Pons (tissue), 1 donor: ENCODE results near the gene RCN2.
A peak's percentile ranks its signal among the peaks of the same experiment; 100 is the strongest.

Experiments used
- DNase-seq: peaks from one replicate; pipeline ENCODE4 v3.0.0-alpha.2; 2016; ENCODE audit warnings: low spot score

RCN2 gene

DNA sequence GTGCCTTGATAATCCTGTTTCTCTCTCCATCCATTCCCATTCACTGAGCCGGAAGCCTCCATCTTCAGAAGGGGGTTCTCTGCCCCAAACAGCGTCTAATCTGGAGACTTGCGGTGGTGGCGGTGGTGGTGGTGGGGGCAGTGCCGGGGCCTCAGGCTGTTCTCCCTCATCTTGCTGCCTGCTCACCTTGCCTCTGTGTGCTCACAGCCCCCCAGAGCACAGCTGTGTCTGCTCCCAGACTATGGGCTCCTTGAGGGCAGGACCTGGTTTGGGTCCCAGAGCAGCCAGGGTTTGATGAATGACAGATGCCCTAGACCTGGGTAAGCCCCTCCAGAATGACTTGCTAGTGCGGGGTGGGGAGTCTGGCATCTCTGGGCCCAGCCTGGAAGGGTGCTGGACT is 62.9 kb downstream of the RCN2 start:
- no peak for DNase-seq

DNA sequence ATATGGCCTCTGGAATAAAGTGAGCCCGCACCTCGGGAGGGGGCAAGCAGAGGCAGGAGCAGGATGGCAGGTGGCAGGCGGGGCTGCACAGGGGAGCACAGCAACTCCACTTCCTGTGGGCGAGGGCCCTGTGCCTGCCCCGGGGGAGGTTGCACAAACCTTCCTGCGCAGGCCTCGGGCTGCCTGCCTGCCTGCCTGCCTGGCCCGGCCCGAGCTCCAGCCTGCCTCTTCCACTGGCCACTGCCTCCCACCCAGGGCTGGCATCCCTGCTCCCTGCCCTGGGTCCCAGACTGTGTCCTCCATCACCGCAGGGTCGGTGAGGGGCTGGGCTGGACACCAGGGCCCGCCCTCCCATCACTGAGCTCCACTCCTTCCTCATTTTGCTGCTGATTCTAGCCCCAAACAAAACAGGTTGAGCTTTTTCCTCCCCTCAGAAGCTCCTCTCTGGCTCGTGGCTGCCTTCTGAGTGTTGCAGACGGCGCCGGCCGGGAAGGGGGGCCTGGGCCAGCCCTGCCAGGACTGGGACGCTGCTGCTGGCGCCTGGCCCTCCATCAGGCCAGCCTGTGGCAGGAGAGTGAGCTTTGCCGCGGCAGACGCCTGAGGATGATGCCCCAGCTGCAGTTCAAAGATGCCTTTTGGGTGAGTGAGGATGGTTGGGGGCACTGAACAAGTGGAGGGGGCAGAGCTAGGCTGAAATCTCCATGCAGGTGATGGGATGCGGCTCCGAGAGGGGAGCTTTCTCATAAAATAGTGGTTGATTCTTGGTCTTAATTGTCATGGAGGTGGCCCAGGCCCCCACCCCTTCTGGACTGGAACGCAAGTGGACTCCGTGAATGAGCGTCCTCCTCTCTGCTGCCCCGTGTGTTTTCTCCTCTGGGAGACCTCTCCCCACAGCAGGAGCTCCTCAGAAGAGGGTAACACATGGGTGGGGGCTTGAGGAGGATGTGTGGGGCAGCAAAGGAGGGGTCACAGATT is 63.7 kb downstream of the RCN2 start, which contains the start of gene PSTPIP1:
Gene PSTPIP1, plus strand, starts transcription at position 156 of the 975 bp plus-strand sequence. Its CDS starts 448 bp downstream, at position 604.
- peak; percentile 48 for DNase-seq

DNA sequence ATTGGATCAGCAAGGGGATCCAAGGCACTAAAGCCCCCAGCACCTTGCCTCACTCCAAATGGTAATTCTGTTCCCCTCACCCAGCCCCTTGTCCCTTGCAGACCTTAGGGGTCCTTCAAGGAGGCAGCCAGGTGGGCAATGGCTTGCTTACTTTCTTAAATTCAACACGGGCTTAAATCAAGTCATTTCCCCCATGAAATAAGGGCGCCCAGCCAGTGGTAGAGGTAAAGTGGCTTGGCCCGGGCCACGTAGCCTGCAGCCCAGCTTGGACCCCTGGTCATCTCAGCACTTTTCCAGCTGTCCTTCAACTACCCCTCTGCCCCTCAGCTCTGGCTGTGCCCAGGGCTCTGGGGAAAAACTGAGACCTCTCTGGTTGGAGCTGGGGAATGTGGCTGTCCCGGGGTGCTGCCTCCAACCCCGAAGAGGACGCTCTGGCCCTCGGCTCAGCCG is 64.6 kb downstream of the RCN2 start:
- DNase-seq, result no peak

DNA sequence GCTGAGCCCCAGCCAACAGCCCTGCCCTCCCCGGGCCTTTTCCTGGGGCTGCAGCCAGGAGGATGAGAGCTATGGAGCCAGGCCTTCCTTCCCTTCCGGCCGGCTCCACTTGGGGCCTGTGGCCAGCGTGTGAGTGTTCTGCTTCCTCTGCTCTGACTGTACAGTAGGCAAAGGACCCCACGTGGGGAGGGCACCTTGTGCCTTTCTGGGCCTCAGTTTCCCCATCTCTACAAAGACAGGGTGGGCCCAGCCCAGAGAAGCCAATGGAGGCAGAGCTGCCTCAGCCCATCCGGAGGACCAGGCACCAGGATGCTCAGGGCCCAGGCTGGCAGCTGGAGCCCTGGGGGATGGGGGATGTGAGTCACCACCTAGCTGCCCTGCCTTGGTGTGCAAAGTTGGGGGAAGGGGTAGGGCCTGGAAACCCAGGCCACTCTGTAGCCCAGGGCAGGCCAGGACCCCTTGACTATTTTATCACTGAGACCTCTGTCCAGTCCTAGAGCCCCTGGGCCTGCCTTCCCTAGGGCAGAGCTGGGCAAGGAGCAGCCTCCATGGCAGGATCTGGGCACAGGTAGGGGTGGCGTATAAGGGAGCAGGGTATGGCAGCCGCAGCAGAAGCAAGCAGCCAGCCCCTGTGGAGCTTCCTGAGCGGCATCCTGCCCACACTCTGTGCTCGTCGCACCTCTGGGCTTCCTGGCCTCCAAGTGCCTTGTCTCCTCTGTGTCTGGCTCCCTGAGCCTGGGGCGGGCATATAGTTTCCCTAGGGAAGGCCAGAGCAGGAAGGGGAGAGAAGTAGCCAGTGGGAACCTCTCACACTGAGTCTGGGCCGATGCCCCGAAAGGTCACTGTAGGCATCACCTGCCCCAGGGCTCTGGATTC is 65.2 kb downstream of the RCN2 start:
- no peak for DNase-seq

DNA sequence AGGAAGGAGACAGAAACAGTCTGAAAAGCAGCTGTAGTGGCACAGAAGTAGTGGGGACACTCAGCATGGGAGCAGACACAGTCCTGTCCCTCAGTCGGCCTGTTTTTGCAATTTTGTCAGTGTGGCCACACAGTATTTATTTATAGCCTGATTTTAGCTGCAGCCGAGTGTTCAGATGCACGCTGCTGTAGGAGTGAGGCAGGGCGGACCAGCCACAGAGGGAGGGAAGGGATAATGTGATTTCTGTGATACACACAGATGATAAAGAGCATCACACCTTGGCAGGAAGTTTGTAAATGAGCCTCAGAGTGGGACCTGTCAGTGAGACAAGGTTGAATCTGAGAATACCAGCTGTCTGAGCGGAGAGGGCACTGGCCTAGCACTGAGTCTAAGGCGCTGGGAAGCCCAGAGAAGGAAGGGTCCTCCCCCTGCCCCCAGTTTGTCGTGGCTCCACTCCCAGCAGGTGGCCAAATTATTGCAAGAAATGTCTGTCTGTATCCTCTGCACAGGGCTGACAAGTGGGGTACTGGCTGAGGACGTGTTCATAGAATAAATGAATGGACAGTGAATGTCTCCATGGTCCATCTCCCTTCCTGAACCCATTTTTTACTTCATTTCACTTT is 67.2 kb downstream of the RCN2 start:
- DNase-seq, result no peak

DNA sequence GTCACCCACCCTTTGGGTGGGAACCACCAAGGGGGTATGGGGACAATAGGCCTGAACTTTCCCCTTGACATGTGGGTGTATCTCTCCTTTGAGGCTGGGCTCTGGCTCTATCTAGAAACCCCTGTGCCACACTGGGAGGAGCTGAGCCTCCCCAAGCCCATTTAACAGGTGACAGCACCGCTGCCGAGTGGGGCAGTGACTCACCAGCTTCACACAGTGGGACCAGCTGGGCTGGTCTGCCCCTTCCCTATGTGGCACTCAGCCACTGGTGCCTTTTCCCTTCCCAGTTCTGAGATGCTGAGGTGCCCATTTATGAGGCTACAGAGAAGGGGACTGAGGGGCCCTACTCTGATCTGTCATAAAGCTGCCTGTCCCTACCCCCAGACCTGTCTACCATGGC is 68.4 kb downstream of the RCN2 start:
- DNase-seq, result no peak

DNA sequence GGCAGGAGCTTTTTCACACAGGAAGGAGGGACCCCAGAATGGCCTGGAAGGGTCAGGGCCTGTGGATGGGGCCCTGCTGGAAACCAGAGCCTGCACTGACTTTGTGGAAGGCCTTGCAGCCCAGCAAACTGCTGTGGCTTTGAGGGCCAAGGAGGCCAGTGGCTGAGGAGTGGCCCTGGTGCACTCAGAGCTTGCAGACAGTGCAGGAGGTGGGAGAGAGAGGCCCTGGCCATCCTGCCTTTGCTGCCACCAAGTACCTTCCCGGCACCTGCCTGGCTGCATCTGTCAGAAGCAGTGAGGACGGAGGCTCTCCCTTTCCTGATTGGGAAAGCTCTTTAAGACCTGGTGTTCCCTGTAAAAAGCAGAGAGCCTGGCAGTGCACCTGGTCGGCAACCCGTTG is 69.8 kb downstream of the RCN2 start:
- DNase-seq, result no peak

DNA sequence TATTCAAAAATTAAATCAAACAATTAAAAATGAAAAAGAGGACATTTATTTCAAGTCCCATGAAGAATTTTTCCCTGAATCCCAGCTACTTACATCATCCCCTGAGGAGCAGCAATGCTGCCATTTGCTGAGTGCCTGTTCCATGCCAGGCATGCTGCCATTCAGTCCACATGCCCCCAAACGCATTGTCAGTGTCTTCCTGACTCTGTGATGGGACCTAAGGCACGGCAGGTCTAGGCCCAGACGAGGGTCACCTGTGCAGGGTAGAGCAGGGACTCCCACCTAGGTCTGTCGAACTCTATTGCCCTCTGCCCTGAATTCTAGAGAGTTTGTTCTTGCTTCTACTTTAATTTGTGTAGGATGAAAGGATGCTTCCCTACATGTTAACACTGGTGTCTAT is 70.4 kb downstream of the RCN2 start:
- no peak for DNase-seq

DNA sequence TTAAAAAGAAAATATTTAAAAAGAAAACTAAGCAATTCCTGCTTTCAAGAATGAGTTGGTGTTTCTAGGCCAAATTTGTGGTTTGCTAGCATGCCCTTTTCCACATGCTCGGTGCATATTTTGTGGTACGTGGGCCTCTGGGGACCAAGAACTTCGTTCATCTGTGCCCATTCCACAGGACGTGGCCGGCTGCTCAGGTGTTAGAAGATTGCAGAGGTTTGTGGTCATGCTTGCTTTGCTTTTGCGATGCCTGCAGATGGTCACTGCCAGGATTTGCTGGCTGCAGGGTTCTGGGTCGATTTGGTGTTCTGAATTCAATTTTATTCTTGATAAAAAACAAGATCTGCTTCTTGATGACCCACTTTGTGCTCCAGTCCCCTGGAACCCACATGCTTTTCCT is 70.9 kb downstream of the RCN2 start:
- no peak for DNase-seq

DNA sequence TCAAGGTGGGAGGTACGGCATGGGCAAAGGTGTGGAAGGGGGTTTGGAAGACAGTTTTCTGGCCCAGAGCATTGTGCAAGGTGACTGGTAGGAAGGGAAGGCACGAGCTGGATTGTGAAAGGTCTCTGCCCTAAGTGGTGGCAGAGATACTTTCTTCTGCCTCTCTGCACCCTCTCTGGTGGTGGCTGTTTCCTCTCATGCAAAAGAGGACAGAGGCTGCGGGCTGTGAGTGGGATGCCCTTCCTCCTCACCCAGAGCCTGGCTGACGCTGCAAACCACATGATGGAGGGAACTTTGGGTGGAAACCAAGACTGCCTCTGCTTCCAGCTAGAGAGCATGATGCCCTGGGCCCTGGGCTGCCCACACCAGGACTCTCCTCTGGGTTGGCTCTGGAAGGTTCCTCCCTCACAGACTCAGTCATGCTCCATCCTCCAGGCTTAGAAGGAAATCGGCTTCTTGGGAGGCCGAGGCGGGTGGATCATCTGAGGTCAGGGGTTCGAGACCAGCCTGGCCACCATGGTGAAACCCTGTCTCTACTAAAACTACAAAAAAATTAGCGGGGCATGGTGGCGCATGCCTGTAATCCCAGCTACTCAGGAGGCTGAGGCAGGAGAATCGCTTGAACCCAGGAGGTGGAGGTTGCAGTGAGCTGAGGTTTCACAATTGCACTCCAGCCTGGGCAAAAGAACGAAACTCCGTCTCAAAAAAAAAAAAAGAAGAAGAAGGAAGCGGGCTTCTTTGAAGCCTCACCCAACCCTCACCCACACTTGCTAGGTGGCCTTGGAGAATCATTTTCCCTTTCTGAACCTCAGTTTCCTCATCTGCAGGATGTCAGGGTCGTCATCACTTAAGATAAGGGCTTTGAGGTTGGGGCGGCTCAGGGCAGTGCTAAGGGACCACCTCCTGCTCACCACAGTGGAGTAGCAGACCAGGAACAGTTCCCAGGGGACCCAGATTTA is 71.7 kb downstream of the RCN2 start:
- peak; percentile 76 for DNase-seq
